HG02642 (cell line): ENCODE measurements around the gene SMARCB1.

ENCODE experiments used
- ATAC-seq: cut with Tn5 transposase; IDR thresholded peaks from one replicate; pipeline ENCODE4 v1.9.1; 2021; ENCODE audit warnings: mild to moderate bottlenecking; ENCODE audit not compliant: unreplicated experiment, poor library complexity

The SMARCB1 gene

DNA sequence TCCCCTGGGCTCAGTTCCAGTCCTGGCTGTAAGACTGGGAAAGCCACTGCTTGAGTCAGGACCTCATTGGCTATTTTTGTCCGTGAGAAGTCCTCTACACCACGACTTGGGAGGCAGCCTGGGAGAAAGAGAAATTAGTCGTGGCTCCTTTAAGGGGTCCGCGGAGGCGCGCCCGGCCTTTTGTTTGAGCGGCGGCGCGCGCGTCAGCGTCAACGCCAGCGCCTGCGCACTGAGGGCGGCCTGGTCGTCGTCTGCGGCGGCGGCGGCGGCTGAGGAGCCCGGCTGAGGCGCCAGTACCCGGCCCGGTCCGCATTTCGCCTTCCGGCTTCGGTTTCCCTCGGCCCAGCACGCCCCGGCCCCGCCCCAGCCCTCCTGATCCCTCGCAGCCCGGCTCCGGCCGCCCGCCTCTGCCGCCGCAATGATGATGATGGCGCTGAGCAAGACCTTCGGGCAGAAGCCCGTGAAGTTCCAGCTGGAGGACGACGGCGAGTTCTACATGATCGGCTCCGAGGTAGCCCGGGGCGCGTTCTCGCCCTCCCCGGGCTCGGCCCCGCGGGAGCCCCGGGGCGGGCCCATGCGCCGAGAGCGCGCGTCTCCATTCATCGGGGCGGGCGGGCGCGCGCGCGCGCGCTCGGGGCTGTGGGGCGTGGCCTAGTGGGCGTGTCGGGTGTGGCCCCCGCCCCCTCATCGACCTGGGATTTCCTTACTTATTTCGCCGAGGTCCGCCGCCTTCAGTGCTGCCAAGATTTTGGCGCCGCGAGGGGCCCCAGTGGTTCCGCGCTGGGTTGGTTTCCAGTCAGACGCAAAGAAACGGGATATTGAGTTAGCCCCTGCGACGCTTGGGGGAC lies at the start of gene SMARCB1:
Gene SMARCB1 (plus strand): TSS at position 215 of the 848 bp plus-strand sequence. CDS start 204 bp downstream, at position 419.
- ATAC-seq: peak; percentile 76

DNA sequence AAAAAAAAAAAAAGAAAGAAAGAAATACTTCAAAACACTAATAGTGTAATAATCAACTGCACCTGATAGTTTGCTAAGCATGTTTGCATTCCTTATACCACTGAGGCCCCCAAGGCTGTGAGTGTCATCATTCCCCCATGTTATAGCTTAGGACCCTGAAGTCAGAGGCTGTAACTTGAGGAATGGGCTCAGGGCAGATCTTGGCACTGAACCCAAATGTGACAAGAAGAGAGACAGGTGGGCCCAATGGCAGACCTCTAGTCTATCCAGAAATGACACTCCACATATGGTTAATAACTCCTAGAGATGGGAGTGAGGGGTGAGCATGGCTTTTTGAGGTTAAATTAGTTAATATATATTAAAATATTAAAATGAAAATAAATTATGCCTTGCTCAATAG lies 49.1 kb upstream of the SMARCB1 start:
- no peak for ATAC-seq

DNA sequence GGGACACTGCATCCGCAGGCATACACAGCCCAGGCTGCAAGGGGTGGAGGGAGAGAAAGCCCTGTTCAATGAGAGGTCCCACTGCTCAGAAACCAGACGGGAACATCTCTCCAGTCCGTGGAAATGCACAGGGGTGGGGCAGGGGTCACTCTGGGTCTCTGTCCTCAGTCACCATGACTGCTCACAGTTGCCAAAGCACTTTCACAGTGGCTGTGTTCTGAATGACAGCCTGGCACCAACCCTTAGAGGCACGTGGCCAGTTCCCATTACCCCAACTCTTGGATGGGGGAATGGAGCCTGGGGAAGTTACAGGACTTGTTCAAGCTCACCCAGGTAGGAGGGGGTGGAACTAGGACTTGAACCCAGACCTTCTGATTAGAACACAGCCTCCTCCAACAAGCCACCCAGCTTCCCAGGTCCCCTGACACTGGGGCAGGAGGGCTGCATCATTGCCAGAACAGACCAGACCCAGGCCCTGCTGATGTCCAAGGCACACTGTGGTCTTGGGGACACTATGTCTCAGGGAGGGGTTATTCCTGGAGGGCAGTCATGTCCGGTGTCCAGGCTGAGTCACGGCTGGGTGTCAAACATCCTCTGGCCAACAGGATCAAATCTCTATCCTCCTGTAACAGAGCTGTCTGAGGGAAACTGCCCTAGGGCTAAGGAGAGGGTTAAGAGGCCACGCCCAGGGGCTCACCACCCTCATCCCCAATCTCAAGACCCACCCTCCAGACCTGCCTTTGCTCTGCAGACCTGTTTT lies 44.1 kb upstream of the SMARCB1 start:
- ATAC-seq: no peak

DNA sequence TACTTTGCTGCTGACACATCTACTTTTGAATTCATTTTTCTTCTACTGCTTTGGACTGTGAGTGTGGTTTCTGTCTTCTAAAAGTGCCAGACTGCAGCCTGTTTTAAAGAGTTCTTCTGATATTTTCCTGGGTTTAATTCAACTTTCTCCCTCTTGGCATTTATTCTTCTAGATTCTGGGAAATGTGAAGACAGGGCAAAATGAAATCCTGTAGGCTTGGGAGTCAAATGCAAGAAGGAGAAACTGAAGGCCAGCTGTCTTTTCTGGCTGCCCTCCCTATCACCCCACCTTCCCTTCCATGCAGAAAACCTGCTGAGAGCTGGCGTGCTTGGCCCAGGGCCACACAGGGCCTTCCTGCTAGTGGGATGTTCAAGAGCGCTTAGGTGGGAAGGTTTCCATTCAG lies 43.5 kb upstream of the SMARCB1 start:
- ATAC-seq: no peak

DNA sequence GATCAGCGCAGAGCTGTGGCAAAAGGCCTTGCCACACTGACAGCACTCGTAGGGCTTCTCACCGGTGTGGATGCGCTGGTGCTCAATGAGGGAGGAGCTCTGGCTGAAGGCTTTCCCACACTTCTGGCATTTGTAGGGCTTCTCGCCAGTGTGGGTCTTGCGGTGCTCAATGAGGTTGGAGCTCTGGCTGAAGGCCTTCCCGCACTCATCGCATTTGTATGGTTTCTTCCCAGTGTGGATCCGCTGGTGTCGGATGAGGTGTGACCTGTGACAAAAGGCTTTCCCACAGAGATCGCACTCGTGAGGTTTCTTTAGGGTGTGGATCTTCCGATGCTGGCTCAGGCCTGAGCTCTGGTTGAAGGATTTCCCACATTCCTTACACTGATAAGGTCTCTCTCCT lies 42.8 kb upstream of the SMARCB1 start:
- no peak for ATAC-seq

DNA sequence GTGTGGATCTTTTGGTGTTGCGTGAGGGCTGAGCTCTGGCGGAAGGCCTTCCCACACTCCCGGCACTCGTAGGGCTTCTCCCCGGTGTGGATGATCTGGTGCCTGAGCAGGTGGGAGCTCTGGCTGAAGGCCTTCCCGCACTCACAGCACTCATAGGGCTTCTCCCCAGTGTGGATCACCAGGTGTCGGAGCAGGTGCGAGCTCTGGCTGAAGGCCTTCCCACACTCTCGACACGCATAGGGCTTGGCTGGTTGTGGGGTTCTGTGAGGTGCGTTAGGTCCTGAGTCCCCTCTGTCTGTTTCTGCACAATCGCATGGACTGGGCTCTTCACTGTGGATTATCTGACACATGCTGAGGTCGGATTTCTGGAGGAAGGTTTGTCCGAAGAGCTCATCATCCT lies 42.3 kb upstream of the SMARCB1 start:
- no peak for ATAC-seq

DNA sequence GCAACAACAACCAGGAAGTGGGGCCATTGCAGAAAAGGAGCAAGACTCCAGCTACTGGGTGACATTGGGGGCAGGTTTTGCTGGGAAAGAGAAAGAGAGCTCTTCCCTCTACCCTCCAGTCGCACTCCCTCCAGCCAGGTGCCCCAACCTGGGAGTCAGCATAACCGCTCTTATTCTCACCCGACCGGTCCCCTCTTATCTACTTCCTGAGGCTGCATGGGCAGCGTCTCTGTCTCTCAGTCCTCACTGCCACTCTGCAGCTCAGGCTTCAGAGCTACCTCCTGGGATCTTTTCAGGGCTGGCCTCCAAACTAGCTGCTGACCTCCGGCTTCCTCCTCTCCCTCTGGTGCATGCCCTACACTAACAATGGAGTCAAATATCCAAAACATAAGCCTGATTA lies 41.0 kb upstream of the SMARCB1 start:
- no peak for ATAC-seq

DNA sequence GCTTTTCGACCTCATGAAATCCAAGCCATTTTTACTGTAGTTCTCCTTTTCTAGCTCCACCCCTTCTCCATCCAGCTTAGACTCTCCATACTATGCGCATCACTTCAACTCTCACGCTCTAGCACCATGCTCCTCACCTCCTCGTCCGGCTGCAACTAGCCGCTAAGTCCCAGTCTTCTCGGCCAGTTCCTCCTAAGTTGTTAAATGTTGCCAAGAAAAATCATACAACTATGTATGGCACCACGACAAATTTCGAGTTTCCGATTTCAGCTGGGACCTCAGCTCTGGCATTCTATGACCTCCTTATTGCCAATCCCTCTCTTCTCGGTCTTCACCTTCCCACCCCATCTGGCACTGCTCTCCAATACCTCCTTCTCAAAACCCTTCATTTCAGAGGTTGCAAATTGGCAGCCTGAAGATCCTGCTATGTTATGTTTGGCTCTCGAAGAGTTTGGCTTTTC lies 36.9 kb upstream of the SMARCB1 start:
- no peak for ATAC-seq

DNA sequence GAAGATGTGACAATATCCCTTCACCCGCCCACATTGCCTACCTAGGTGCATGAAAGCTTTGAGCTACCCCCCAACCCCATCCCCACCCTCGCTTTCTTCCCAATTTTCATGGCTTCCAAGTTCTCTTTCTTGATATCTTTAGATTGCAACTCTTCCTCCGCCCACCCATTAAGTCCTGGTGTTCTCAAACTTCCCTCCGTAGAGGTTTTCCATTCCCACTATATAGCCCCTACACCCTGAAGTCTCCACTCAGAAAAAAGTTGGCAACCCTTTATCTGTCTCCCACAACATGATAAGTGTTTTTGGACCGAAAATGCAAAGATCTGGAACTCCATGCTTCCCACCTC lies 36.4 kb upstream of the SMARCB1 start:
- ATAC-seq: no peak

DNA sequence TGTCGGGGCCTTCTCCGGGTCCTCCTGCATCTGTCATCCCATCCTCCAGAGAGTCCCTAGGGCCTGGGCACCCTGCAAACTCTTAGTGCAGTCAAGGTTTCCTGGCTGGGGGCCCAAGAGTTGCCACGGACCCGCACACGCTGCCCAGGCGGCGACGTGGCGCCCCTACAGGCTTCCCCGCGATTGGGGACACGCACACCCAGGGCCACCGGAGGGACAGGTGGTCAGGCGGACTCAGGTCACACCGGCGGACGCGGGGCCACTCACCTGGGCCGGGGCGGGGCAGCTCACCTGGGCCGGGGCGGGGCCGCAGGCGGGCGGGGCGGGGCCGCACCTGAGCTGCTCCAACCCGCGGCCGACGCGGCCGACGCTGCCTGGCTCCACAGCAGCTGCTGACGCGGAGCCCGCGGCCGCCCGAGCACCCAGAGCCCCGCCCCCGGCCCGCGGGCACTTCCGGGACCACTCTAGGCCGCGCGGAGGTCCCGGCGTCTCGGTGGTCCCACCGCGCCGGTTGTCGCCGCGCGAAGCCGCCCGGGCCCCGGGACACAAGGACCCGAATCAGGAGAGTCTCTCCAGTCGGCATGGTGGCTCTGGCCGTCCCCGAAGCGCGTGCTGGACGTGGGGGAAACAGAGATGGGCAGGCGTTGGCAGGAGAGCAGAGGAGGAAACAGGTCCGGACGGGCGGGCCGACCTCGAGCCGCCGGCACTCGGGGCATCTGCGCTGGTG lies 35.9 kb upstream of the SMARCB1 start, which contains the start of gene ZNF70:
Gene ZNF70 (minus strand): TSS at position 399 of the 727 bp plus-strand sequence. CDS start 5,972 bp downstream, outside the sequence.
- peak; percentile 79 for ATAC-seq

DNA sequence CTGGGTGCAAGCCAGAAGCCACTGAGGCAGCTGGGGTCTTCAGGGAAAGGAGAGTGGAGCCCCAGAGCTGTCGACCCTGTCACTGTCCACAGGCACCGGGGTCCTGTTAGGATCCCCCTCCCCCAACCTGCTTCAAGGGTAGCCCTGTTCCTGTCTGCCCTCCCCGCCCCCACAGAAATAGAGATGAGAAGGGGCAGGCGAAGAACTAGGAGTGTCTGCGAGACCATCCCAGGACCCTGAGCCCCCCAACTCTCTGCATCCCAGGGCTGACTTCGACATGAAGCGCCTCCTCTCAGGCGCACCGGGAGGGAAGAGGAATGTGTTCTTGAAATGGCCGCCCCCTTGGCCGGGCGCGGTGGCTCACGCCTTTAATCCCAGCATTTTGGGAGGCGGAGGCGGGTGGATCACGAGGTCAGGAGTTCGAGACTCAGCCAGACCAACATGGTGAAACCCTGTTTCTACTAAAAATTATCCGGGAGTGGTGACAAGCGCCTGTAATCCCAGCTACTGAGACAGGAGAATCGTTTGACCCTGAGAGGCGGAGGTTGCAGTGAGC lies 35.2 kb upstream of the SMARCB1 start:
- peak; percentile 17 for ATAC-seq

DNA sequence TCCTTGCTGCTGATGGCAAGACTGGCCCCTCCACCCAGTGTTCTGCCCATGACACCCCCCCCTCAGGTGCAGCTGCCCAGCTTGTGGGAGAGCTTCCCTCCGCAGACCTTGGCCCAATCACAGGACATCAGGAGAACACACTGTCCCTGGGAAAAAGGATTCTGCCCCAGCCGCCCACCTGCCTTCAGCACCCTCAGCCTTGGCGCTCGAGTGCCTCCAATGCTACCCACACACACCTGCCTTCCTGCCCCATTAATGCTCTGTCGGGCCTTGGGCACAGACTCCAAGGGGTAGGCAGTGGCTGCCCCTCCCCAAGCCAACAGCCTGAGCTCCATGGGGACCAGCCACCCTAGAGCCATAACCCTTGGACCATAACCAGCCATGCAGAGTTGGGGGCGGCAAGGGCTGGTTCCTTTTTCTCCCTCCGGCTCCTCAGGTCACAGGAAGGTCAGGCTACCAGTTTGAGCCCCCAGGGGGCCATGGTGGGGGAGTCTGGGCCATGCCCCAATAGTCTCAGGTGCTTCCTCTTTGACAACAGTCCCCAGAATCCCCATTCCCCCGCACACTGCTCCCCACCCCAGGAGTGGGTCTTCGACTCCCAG lies 34.6 kb upstream of the SMARCB1 start:
- no peak for ATAC-seq

DNA sequence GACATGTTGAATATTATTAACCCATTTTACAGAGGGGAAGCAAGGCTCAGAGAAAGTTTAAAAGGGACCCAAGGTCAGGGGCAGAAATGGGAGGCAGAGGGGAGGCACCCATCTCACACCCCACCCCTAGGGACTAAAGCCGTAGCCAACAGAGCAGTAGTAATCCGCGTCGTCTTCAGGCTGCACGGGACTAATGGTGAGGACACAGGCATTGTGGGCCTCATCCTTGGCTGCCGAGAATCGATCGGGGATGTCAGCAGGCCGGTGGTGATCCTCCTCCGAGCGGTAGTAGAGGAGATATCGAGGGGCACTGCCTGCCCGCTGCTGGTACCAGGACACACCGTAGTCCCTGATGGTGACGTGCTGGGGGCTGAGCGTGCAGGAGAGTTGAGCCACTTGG lies 34.0 kb upstream of the SMARCB1 start:
- ATAC-seq: no peak

DNA sequence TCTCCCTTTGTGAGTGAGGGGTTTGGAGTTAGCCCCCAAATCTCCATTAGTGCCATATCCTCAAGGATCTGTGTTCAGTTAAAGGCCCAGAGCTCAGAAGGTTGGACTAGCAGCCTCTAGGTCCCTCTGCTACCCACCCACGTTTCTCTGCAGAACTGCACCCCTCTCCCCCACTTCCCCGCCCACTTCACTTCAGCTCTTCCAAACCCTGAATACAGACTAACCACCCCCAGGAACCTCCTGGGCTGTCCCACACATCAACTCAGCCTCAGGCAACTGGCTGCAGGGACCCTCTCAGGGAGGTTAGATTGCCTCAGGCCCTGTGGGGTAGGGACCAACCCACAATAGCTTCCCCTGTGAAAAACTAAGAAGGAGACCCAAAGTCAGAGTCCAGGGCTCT lies 33.4 kb upstream of the SMARCB1 start:
- ATAC-seq: no peak

DNA sequence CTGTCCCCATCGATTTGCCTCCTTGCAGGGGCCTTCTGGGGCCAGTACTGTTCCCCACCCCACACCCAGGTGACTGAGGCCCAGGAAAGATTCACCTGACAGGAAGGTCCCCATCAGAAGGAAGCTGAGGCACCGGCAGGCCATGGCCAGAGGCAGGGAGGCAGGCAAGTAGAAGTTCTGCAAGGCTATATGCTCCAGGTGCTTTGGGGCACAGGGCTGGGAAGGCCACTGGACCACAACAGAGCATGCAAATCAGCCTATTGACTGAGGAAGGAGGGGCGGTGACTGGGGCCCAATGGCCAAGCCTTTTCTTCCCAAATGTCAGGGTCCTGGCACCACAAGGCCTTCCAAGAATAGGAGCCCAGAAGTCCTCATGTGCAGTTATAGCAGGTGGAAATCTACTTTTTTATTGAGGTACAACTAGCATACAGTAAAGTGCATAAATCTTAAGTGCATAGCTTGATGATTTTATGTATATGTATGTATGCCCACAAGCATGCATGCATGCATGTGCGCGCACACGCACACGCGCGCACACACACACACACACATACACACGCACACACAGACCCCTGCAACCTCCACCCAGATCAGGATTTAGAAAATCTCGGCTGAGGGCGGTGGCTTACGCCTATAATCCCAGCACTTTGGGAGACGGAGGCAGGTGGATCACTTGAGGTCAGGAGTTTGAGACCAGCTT lies 32.4 kb upstream of the SMARCB1 start, which contains the start of gene VPREB3:
Gene VPREB3 (minus strand): TSS at position 206 of the 700 bp plus-strand sequence. CDS start 62 bp downstream, at position 144.
- ATAC-seq: no peak

DNA sequence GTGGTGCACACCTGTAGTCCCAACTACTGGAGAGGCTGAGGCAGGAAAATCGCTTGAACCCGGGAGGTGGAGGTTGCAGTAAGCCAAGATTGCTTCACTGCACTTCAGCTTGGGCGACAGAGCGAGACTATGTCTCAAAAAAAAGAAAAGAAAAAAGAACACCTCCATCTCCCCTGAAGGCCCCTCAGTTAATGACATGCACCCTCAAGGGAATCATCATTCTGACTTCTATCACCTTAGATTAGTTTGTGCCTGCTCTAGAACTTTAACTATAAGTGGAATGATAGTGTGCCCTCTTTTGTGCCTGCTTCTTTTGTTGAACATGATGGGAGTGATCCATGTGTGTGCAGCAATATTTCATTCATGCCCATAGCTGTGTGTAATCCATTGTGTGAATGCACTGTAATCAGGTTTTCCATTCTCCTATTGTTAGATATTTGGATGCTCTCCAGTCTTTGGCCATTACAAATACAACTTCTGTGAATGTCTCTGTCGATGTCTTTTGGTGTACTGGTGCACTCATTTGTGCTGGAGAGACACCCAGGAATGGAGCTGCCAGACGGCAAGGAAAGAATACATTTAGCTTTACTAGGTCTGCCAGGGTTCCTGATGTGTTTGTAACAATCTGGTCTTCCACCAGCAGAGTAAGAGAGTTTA lies 31.7 kb upstream of the SMARCB1 start:
- ATAC-seq: no peak

DNA sequence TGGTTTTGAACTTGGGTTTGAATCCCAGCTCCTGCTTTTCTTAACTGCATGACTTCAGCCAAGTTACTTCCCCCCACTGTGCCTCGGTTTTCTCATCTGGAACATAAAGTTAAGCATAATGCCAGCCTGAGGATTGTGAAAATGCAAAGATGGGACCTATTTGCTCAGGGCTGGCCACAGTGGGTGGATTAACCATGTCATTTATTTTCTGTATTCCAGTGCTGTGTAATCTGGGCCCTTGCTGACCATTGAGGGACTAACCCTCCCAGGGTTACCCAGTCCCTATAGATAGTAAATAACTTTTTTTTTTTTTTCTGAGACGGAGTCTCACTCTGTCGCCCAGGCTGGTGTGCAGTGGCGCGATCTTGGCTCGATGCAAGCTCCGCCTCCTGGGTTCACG lies 31.1 kb upstream of the SMARCB1 start:
- no peak for ATAC-seq

DNA sequence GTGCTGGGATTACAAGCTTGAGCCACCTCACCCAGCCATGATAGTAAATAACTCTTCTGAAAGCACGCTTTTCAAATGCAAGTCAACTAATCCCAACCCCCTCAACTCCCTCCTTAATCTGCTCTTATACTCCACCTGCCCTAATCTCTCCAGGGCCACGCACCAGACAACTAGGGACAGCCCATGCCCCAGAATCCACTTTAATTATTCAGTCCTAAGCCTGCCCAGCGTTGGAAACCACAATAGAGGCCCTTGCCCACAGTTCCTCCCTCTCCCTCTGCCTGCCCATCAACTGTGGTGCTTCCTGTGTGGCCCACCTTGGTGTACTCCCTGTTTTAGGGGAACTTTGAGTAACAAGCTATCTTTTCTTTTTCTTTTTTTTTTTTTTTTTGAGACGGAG lies 29.9 kb upstream of the SMARCB1 start:
- ATAC-seq: no peak

DNA sequence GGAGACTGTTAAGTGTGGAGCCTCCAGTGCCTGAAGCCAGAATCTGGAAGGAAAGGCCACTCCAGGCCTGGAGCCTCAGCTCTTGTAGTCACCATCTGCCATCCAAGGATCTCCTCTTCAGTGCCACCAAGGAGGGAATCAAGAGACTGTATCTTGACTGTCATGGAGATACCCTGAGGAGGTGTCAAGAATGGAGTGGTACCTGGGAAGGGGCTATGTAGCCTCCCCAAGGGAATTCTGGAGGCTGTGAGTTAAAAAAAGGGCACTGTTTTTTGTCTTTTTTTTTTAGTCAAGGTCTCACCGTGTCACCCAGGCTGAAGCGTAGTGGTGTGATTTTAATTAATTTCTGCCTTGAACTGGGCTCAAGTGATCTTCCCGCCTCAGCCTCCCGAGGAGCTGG lies 27.2 kb upstream of the SMARCB1 start:
- no peak for ATAC-seq
